Measurements from ENCODE around the gene L1CAM.

DNA sequence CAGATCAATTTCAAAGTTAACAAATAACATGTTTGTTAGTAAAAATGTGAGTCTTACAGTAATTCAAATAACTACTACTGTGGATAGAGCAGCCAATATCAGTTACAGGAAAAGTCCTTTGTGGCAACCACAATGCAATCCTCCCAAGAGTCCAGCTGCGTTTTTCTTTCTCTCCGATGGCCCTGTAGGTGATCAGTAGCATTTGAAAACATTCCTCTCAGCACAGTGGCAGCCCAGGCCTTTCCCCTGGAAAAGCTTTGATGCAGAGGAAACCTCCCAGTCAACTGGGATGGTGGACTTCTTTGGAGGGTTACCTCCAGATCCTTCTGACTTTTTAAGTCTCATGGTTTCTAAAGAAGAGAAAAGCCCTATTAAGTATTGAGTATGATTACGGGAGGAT lies 37.6 kb downstream of the L1CAM start:
- TF ChIP-seq CTCF (IDR thresholded peaks at IDR 0.05) = no peak
- TF ChIP-seq ZFX (IDR thresholded peaks at IDR 0.05; ENCODE audit: borderline replicate concordance) = no peak

All from 22Rv1 (cell line).